ENCODE measurements around the gene FAM200B. TPM values are rescaled to one million over a fixed set of nuclear protein-coding genes. Genes with fewer than 3 reads are reported as not detected.

The FAM200B gene
- total RNA-seq (20.5 and 22.6 TPM in 2 replicates), polyA plus RNA-seq (31.6 and 35.1 TPM in 2 replicates), polyA minus RNA-seq (ENCODE audit: low replicate concordance) (0.12 and 1.2 TPM in 2 replicates)
- polyA plus RNA-seq (2012): 37.2 and 40.7 TPM in 2 replicates

DNA sequence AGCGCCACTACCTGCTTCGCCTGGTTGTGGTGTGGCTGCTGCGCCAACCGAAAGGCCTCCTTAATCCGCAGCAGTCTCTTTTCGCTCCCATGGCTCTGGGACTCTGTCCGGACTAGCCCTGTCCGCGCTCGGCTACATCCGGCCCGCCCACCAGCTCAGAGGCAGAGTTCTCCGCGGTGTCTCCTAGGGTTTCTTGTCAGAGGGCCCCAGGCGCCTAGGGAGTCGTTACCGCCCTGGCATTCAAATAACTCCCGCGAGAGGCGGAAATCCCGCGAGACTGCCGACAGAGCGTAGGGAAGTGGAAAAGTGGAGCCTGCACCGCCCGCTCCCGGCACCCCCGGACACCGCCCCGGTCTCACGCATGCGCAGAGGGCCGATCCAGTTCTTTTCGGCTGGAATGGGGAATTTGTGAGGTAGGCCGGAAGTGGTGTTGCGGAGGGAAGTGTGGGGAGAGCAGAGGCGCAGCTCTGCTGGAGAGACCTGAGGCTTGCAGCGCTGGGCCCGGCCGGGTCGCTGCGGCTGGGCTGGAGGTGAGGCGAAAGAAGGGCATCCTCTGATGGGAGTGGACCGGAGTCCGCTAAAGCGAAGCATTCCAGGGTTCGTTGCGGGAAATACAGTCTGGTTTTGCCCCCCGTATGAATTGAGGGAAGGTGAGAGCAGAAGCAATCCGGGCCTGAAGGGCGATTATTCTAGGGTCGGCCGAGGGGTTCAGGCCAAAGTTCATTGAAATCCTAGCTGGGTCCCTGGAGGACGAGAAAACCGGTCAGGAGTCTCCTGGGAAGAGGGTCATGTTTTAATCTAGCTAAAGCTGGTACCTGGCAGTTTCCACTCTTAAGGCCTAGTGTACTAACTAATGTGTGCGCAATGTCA lies at the start of gene FAM200B:
Gene FAM200B (plus strand): TSS at position 456 of the 870 bp plus-strand sequence. CDS start 5,151 bp downstream, outside the sequence.
- no peaks in the 10 kb centered on the region for H3K27me3 ChIP-seq (ENCODE audit: control insufficient read depth, insufficient read depth, low read length)
- TF ChIP-seq EZH2 (IDR thresholded peaks at IDR 0.05; ENCODE audit: low read length, missing control alignments): no peak
- TF ChIP-seq CTCF (conservative IDR thresholded peaks at IDR 0.05 in 1 of 2, IDR thresholded peaks at IDR 0.05 in 1 of 2; ENCODE audit: low read depth in 1 of 2, low read length in 2 of 2): peak in 1 of 2 donors; percentile 2
- H3K4me1 ChIP-seq (ENCODE audit: control insufficient read depth, extremely low read depth, insufficient read depth, low read length): peaks cover 15% of the 10 kb centered on the region
- peak within 1 kb of the TSS; percentile 83 to 96 (median 88) for H3K4me3 ChIP-seq (replicated peaks in 1 of 4; ENCODE audit: control extremely low read depth in 1 of 4, insufficient read depth in 1 of 4, low read depth in 3 of 4, low read length in 4 of 4)
- H3K9me3 ChIP-seq (ENCODE audit: control insufficient read depth, insufficient read depth, low read depth, low read length): no peaks in the 10 kb centered on the region
- peak within 1 kb of the TSS; percentile 56 for H2AFZ ChIP-seq (ENCODE audit: low read length)
- DNase-seq (ENCODE audit: low read depth in 2 of 2): peak; percentile 97 to 98
- H3K36me3 ChIP-seq (ENCODE audit: control insufficient read depth, insufficient read depth, low read length): peaks cover 3% of the 10 kb centered on the region
- peak within 1 kb of the TSS; percentile 92 for H3K27ac ChIP-seq (ENCODE audit: insufficient read depth, low read length)
- no peaks in the 10 kb centered on the region for H4K20me1 ChIP-seq (ENCODE audit: control insufficient read depth, extremely low read depth, insufficient read depth, low read length)
- peak within 1 kb of the TSS; percentile 83 for H3K4me2 ChIP-seq (ENCODE audit: extremely low read depth, insufficient read depth, low read length)
- peaks cover 80% of the 10 kb centered on the region for H3K79me2 ChIP-seq (ENCODE audit: control insufficient read depth, insufficient read depth, low read length)
- peak within 1 kb of the TSS; percentile 89 for H3K9ac ChIP-seq (ENCODE audit: insufficient read depth, low read length)

DNA sequence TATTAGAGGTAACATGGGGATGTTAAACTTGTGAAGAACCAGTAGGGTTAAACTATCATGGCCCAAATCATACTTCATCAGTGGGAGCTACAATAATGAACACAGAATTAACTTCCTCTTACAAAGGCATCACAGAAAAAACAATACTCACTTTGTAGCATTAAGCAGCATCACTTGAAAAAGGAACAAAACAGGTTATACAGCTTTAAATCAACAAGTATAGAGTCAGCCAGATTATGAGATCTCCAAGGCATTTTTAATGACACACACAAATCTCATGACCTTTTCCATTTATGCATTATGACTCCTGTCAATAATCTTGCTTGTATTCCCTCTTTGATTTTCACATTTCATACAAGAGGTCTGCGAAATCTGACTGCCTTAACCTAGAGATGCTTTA lies 44.8 kb upstream of the FAM200B start:
- no peak overlapping the region for H3K27ac ChIP-seq (ENCODE audit: insufficient read depth, low read length)
- H3K9ac ChIP-seq (ENCODE audit: insufficient read depth, low read length): no peak overlapping the region
- H3K79me2 ChIP-seq (ENCODE audit: control insufficient read depth, insufficient read depth, low read length): peaks cover 7% of the 10 kb centered on the region
- H4K20me1 ChIP-seq (ENCODE audit: control insufficient read depth, extremely low read depth, insufficient read depth, low read length): no peaks in the 10 kb centered on the region
- H3K4me3 ChIP-seq (replicated peaks in 1 of 4; ENCODE audit: control extremely low read depth in 1 of 4, insufficient read depth in 1 of 4, low read depth in 3 of 4, low read length in 4 of 4): no peak overlapping the region
- H2AFZ ChIP-seq (ENCODE audit: low read length): no peak overlapping the region
- no peak for TF ChIP-seq CTCF (conservative IDR thresholded peaks at IDR 0.05 in 1 of 2, IDR thresholded peaks at IDR 0.05 in 1 of 2; ENCODE audit: low read depth in 1 of 2, low read length in 2 of 2)
- no peak for TF ChIP-seq EZH2 (IDR thresholded peaks at IDR 0.05; ENCODE audit: low read length, missing control alignments)
- no peak overlapping the region for H3K4me2 ChIP-seq (ENCODE audit: extremely low read depth, insufficient read depth, low read length)
- no peak for DNase-seq (ENCODE audit: low read depth in 2 of 2)
- H3K27me3 ChIP-seq (ENCODE audit: control insufficient read depth, insufficient read depth, low read length): no peaks in the 10 kb centered on the region
- H3K36me3 ChIP-seq (ENCODE audit: control insufficient read depth, insufficient read depth, low read length): peaks cover 11% of the 10 kb centered on the region
- no peaks in the 10 kb centered on the region for H3K4me1 ChIP-seq (ENCODE audit: control insufficient read depth, extremely low read depth, insufficient read depth, low read length)
- no peaks in the 10 kb centered on the region for H3K9me3 ChIP-seq (ENCODE audit: control insufficient read depth, insufficient read depth, low read depth, low read length)

DNA sequence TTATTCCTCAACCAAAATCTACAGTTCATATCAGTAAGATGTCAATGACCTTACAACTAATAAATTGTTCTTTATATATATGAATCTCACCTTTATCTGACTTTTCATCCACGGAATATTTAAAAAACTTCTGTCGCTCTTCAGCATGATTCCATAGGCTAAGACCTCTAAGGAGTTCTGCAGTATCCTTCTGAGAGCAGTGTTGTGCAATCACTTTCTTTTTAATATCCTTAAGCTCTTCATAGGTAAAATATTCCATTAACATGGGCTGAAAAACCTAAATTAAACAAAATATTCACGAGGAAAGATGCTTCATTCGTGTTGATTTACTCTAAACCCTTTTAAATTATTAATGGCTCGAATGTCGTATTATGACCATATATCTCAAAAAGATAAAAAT lies 43.2 kb upstream of the FAM200B start:
- peaks cover 11% of the 10 kb centered on the region for H3K36me3 ChIP-seq (ENCODE audit: control insufficient read depth, insufficient read depth, low read length)
- TF ChIP-seq CTCF (conservative IDR thresholded peaks at IDR 0.05 in 1 of 2, IDR thresholded peaks at IDR 0.05 in 1 of 2; ENCODE audit: low read depth in 1 of 2, low read length in 2 of 2) (no peak), EZH2 (IDR thresholded peaks at IDR 0.05; ENCODE audit: low read length, missing control alignments) (no peak)
- H3K4me3 ChIP-seq (replicated peaks in 1 of 4; ENCODE audit: control extremely low read depth in 1 of 4, insufficient read depth in 1 of 4, low read depth in 3 of 4, low read length in 4 of 4): no peak overlapping the region
- no peak overlapping the region for H3K4me2 ChIP-seq (ENCODE audit: extremely low read depth, insufficient read depth, low read length)
- DNase-seq (ENCODE audit: low read depth in 2 of 2): no peak
- H2AFZ ChIP-seq (ENCODE audit: low read length): no peak overlapping the region
- no peak overlapping the region for H3K9ac ChIP-seq (ENCODE audit: insufficient read depth, low read length)
- H3K9me3 ChIP-seq (ENCODE audit: control insufficient read depth, insufficient read depth, low read depth, low read length): no peaks in the 10 kb centered on the region
- no peak overlapping the region for H3K27ac ChIP-seq (ENCODE audit: insufficient read depth, low read length)
- H3K27me3 ChIP-seq (ENCODE audit: control insufficient read depth, insufficient read depth, low read length): no peaks in the 10 kb centered on the region
- H4K20me1 ChIP-seq (ENCODE audit: control insufficient read depth, extremely low read depth, insufficient read depth, low read length): no peaks in the 10 kb centered on the region
- H3K79me2 ChIP-seq (ENCODE audit: control insufficient read depth, insufficient read depth, low read length): peaks cover 18% of the 10 kb centered on the region
- H3K4me1 ChIP-seq (ENCODE audit: control insufficient read depth, extremely low read depth, insufficient read depth, low read length): no peaks in the 10 kb centered on the region

All from fibroblast of lung (primary cell).